Esophagus muscularis mucosa (tissue), 4 donors: Measurements from ENCODE around the gene SAFB2. TPM values are rescaled to one million over a fixed set of nuclear protein-coding genes. Genes with fewer than 3 reads are reported as not detected.

Experiments
- DNase-seq: peaks from one replicate; pipeline ENCODE4 v3.0.0-alpha.2; 2017; ENCODE audit errors: extremely low spot score
- H3K27ac ChIP-seq, 4 donors: fragments of 200-600 bp; sonication (generic); replicated peaks in 1 of 4; 1 replicate in 3 of 4; 2 replicates in 1 of 4; pipeline ENCODE4 v1.5.1; 2016 to 2019; ENCODE audit warnings: mild to moderate bottlenecking in 1 of 4
- H3K27me3 ChIP-seq, 4 donors: fragments of 200-600 bp; sonication (generic); one replicate each; pipeline versions ENCODE4 v1.5.1 to v1.6.0; 2016 to 2019
- H3K36me3 ChIP-seq, 4 donors: fragments of 200-600 bp; sonication (generic); one replicate each; pipeline ENCODE4 v1.5.1; 2016 to 2019
- H3K4me1 ChIP-seq, 4 donors: fragments of 200-600 bp; sonication (generic); one replicate each; pipeline ENCODE4 v1.5.1; 2016 to 2019
- H3K4me3 ChIP-seq, 4 donors: fragments of 200-600 bp; sonication (generic); 1 replicate in 2 of 4; 2 replicates in 2 of 4; pipeline ENCODE4 v1.5.1; 2016 to 2019; ENCODE audit warnings: mild to moderate bottlenecking in 4 of 4, moderate library complexity in 1 of 4
- H3K9me3 ChIP-seq, 4 donors: fragments of 200-600 bp; sonication (generic); 1 replicate in 3 of 4; 2 replicates in 1 of 4; pipeline ENCODE4 v1.5.1; 2016 to 2019
- EP300 ChIP-seq: sonication (generic); formaldehyde crosslinking; IDR thresholded peaks from one replicate; pipeline ENCODE4 v1.6.1; 2017; ENCODE audit warnings: antibody characterized with exemption
- POLR2A ChIP-seq: fragments of 450-650 bp; IDR thresholded peaks from one replicate; pipeline ENCODE4 v1.6.1; 2017; ENCODE audit warnings: antibody characterized with exemption, moderate library complexity, mild to moderate bottlenecking, low read depth
- POLR2AphosphoS5 ChIP-seq, 2 donors: sonication (generic); formaldehyde crosslinking; IDR thresholded peaks; one replicate each; pipeline ENCODE4 v1.6.1; 2017; ENCODE audit warnings: antibody characterized with exemption in 2 of 2
- WGBS: methylation state at CpG from one replicate; pipeline ENCODE4 v1.1.5; 2018; 5-methylcytosine and 5-hydroxymethylcytosine counted together
- intact Hi-C: fragments of 100-400 bp; cut with DNase I; formaldehyde crosslinking; loops from one replicate; pipeline ENCODE4 v1.15.1; 2023
- total RNA-seq, 4 donors: library from RNA; depleted of rRNA; stranded (reverse); fragments of >200 nt; gene quantifications; one replicate each; pipeline versions ENCODE4 v1.1.0 to v1.2.1, GENCODE V29; 2016
- TF ChIP-seq, protein P1 (sequence below), 3 experiments: fragments of 200-600 bp in 2 of 3; fragments of 450-650 bp in 1 of 3; sonication (generic) in 2 of 3; IDR thresholded peaks; one replicate each; pipeline ENCODE4 v1.5.1; 2017 to 2019; ENCODE audit warnings: antibody characterized with exemption in 3 of 3, mild to moderate bottlenecking in 2 of 3, moderate library complexity in 1 of 3

The SAFB2 gene
- total RNA-seq, 4 donors from 2014 or later: 31.1 to 57.8 (median 42.7) TPM

- H3K36me3 ChIP-seq: no peaks in the 10 kb centered on the region
- no peaks in the 10 kb centered on the region for H3K4me1 ChIP-seq
- H3K4me3 ChIP-seq: no peak overlapping the region
- 90% methylated on average over 4 of the region's 4 CpGs for WGBS
- H3K27me3 ChIP-seq: no peaks in the 10 kb centered on the region
- no peaks in the 10 kb centered on the region for H3K9me3 ChIP-seq
- no peak for DNase-seq
- intact Hi-C loops: no loop called here
- H3K27ac ChIP-seq: no peak overlapping the region
- TF ChIP-seq POLR2AphosphoS5 (IDR thresholded peaks at IDR 0.05): no peak
- TF ChIP-seq EP300: no peak
- TF ChIP-seq, protein P1, sequence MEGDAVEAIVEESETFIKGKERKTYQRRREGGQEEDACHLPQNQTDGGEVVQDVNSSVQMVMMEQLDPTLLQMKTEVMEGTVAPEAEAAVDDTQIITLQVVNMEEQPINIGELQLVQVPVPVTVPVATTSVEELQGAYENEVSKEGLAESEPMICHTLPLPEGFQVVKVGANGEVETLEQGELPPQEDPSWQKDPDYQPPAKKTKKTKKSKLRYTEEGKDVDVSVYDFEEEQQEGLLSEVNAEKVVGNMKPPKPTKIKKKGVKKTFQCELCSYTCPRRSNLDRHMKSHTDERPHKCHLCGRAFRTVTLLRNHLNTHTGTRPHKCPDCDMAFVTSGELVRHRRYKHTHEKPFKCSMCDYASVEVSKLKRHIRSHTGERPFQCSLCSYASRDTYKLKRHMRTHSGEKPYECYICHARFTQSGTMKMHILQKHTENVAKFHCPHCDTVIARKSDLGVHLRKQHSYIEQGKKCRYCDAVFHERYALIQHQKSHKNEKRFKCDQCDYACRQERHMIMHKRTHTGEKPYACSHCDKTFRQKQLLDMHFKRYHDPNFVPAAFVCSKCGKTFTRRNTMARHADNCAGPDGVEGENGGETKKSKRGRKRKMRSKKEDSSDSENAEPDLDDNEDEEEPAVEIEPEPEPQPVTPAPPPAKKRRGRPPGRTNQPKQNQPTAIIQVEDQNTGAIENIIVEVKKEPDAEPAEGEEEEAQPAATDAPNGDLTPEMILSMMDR (IDR thresholded peaks at IDR 0.05): no peak
- no peak for TF ChIP-seq POLR2A
Observed at GRCh38 chr19:5545984-5546383, 76.6 kb downstream of the SAFB2 start.

DNA sequence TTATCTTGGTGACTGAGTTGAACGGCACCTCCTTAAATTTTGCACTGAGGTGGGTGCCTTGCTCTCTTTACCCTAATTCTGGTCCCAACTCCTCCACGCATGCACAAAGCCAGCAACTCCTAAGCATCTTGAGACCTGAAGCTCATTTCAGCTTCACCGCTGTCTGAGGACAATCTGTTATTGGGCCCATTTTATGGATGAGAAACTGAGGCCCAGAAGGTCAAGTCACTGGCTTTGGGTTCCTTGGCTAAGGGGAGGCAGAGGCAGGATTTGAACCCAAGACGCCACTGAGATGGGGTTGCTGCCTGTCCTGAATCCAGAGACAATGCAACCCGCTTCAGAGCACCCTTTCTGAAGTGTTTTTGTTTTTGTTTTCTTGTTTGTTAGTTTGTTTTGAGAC is 77.5 kb downstream of the SAFB2 start:
- H3K4me1 ChIP-seq: no peaks in the 10 kb centered on the region

GRCh38 chr19:5542665-5543064 is 79.9 kb downstream of the SAFB2 start:
- no peaks in the 10 kb centered on the region for H3K9me3 ChIP-seq
- H3K27ac ChIP-seq: no peak overlapping the region
- no peak for TF ChIP-seq POLR2AphosphoS5 (IDR thresholded peaks at IDR 0.05)
- TF ChIP-seq POLR2A: no peak
- TF ChIP-seq, protein P1 (IDR thresholded peaks at IDR 0.05): no peak
- no peak for TF ChIP-seq EP300
- H3K4me3 ChIP-seq: no peak overlapping the region
- H3K27me3 ChIP-seq: peaks cover 0 to 16% (median 0%) of the 10 kb centered on the region in 4 donors
- no peaks in the 10 kb centered on the region for H3K36me3 ChIP-seq
- DNase-seq: no peak
- H3K4me1 ChIP-seq: peaks cover 8 to 12% (median 10%) of the 10 kb centered on the region in 4 donors
- 50% methylated on average over 8 of the region's 8 CpGs for WGBS
- intact Hi-C loops: no loop called here

More for the DNA sequence above, 77.5 kb downstream of the SAFB2 start:
- Histone ChIP-seq H3K27ac (no peak overlapping the region), H3K36me3 (no peaks in the 10 kb centered on the region), H3K9me3 (no peaks in the 10 kb centered on the region), H3K4me3 (no peak overlapping the region), H3K27me3 (peaks cover 0 to 2% (median 0%) of the 10 kb centered on the region in 4 donors)
- intact Hi-C loops: no loop called here
- WGBS: 86% methylated on average over 5 of the region's 5 CpGs
- TF ChIP-seq, protein P1 (IDR thresholded peaks at IDR 0.05): no peak
- no peak for TF ChIP-seq EP300
- DNase-seq: no peak

DNA sequence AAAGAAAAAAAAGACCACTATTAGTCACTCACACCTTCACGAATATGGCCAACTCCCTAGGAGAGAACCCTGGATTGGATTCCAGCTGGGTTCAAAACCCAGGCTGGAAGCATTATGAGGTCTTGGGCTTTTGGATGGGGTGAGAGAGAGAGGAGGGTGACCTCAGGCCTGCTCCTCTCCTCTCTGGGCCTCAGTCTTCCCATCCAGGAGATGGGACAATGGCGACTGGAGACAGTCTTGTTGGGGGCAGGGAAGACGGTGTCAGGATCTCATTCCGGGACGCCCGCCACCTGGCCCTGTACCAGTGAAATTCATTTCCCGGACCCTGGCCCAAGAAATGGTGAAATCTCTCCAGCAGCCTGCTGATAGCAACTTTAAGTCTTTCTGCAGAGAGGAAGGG is 81.1 kb downstream of the SAFB2 start:
- H3K36me3 ChIP-seq: no peaks in the 10 kb centered on the region
- TF ChIP-seq, protein P1 (IDR thresholded peaks at IDR 0.05): no peak
- no peak for TF ChIP-seq POLR2A
- TF ChIP-seq POLR2AphosphoS5 (IDR thresholded peaks at IDR 0.05): no peak
- TF ChIP-seq EP300: no peak

GRCh38 chr19:5540208-5540607 is 82.4 kb downstream of the SAFB2 start:
- H3K4me1 ChIP-seq: peaks cover 16 to 25% (median 22%) of the 10 kb centered on the region in 4 donors
- no peak for DNase-seq
- intact Hi-C loops: no loop called here
- WGBS: 93% methylated on average over 5 of the region's 10 CpGs
- no peaks in the 10 kb centered on the region for H3K36me3 ChIP-seq
- no peak overlapping the region for H3K4me3 ChIP-seq
- no peak overlapping the region for H3K27ac ChIP-seq
- peaks cover 0 to 31% (median 0%) of the 10 kb centered on the region in 4 donors for H3K27me3 ChIP-seq
- peaks cover 0 to 7% (median 2%) of the 10 kb centered on the region in 4 donors for H3K9me3 ChIP-seq
- TF ChIP-seq, protein P1 (IDR thresholded peaks at IDR 0.05): no peak
- TF ChIP-seq EP300: no peak
- TF ChIP-seq POLR2AphosphoS5 (IDR thresholded peaks at IDR 0.05): no peak
- TF ChIP-seq POLR2A: no peak

More for the DNA sequence above, 81.1 kb downstream of the SAFB2 start:
- H3K4me1 ChIP-seq: peaks cover 10 to 18% (median 15%) of the 10 kb centered on the region in 4 donors
- peaks cover 0 to 23% (median 0%) of the 10 kb centered on the region in 4 donors for H3K27me3 ChIP-seq
- 80% methylated on average over 7 of the region's 7 CpGs for WGBS
- H3K9me3 ChIP-seq: no peaks in the 10 kb centered on the region
- no peak overlapping the region for H3K27ac ChIP-seq
- intact Hi-C loops: no loop called here
- DNase-seq: no peak
- H3K4me3 ChIP-seq: no peak overlapping the region
